Stimulated activated CD4-positive, alpha-beta T cell treated with anti-CD3 and anti-CD28 coated beads, TNF-alpha, amount 100 ng/mL, for 1 hour (primary cell): ENCODE data around the gene LY6G6C.

ENCODE experiments used
- DNase-seq, 3 donors: peaks; one replicate each; pipeline ENCODE4 v3.0.0-alpha.2; 2020; ENCODE audit warnings: low read depth in 3 of 3, low spot score in 1 of 3

LY6G6C gene

DNA sequence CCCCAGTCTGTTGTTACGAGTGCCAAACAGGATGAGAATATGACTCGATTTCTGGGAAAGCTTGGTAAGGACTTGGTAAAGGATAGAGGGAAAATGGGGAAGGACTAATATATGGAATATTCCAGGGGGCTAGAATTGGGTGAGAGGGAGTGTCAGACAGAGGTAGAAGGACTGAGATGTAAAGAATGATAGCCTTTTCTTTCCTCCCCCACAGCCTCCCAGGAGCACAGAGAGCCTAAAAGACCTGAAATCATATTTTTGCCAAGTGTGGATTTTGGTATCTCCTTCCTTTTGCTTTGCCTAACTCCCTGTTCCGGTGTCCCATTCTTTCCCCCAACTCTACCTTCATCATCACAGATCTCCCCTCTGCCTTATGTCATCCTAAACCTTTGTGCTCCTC is 21.3 kb upstream of the LY6G6C start:
- DNase-seq = no peak

GRCh38 chr6:31741815-31742214 is 20.3 kb upstream of the LY6G6C start:
- DNase-seq = no peak

- no peak for DNase-seq
These were observed 19.1 kb upstream of the LY6G6C start for GRCh38 chr6:31740397-31741223.

GRCh38 chr6:31739639-31740396 is 18.3 kb upstream of the LY6G6C start, which contains the start of gene MSH5:
MSH5 (plus strand) TSS chr6:31740005; CDS start chr6:31740467, 462 bp downstream.
- DNase-seq = peak; percentile 83 to 89 (median 87)

DNA sequence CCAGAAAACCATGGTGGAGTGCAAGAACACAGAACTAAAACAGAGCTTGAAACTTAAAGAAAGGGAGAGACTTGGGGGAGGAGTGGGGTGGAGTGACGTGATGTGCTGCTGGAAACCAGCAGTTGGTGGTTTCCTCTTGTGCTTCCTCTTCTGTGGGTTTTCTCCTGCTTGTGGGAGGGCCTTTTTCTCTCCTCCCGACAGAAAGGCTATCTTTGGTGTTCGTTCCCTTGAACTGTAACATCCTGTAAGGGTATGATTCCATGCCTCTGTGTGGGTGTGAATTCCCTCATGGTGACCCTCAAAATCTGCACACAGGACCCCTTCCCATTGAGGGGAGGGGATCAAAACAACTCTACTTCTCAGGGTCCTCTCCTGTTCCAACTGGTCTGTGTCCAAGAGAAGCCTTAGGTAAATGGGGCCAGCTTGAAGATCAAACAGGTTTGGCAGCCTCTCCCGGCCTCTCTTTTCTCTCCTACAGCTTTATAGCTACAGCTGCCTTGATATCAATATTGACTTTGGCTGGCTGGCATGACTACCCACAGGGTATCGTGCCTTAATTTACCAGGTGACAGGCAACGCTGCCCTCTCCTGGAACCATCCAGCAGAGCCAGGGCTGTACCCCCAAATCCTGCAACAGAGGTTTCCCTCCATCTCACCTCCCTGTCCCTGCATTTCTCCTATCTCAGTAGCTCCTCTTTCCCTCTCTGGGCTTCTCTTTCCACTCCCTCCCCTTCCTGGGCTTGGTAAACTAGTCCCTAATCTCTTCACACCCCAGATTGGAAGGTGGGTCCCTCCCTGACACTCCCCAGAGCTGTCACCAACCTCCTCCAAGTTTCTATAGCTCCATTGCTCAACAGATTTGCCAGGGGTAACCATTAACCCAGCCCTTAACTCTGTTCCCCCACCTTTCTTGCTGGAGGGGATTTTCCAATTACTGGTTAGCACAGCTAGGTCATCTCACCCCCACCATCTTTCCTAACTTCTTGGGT is 16.7 kb upstream of the LY6G6C start:
- DNase-seq = peak in 1 of 3 donors; percentile 29

DNA sequence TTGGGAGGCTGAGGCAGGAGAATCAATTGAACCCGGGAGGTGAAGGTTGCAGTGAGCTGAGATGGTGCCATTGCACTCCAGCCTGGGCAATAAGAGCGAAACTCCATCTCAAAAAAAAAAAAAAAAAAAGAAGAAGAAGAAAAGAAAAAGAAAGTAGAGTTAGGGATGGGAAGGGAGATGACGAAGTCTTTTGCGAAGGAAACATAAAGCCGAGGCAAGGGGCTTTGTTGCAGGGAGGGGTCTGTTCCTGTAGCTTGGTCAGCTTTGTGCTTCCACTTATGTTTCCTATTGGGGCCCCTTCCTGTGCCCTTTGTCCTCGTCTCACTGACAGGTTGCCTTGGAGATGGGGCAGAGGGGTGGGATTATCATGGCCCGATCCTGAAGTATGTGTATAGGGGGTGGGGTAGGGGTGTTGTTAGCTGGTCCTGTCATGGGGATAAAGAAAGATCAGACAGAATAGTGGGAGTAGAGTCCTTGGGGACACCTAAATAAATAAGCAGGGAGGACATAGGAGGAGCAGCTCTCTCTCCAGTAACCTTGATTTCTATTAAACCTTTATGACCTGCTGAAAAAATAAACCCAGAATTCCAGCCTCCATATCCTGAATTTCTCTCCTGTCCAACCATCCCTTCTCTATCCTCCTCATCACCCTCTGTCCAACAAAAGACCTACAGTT is 15.9 kb upstream of the LY6G6C start:
- DNase-seq = no peak

DNA sequence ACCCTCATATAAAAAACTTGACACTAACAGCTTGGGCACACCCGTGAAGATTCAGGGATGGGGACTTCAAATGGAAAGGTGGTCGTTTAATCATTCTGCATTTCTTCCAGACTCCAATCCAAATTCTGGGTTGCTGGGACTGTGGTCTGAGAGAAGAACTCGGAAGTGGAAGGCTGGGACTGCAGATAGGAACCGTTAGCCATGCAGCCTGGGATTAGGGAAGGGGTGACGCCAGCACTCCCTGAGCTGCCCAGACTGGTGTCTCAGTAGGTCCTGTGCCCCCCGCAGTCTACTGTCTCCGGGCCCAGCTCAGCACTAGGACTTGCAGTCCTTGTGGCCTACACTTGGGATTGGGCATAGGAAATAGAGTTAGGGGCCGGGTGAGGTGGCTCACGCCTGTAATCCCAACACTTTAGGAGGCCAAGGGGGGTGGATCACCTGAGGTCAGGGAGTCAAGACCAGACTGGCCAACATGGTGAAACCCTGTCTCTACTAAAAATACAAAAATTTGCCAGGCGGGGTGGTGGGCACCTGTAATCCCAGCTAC is 15.3 kb upstream of the LY6G6C start:
- DNase-seq = no peak

DNA sequence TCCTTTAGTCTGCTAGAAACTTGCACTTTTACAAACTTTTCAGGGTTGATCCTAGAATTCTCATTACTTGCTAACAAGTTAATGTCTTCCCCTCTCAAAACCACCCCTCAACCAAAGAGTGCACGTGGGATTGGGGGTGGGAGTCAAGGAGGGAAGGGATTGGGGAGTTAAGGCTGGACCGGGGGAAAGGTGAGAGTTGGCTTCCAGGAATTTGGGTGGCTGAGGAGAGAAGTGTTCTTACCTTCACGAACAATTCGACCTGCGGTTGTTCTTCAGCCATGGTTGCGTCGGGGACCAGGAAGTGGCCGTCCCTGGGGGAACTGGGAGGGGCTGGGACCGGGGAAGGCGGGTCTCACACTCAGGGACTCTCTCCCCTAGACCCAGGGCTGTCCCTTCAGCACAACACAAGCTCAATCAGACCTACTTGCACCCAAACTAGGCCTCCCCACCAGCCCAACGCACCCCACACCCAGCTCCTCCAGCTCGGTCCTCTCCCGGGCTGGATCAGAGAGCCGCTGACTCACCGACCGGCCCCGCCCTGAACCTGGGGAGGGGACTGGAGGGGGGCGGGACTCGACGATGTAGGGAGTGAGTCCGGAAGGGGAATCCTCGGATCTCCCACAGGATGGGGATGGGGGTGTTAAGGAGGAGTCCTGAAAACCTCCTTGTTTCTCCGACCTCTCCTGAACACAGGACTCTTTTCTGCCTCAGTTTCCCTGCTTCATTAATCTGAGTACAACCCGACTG is 14.6 kb upstream of the LY6G6C start, which contains the start of gene CLIC1:
Gene CLIC1, minus strand, starts transcription at position 510 of the 747 bp plus-strand sequence. Its CDS starts 230 bp downstream, at position 280.
- peak in 2 of 3 donors; percentile 54 to 64 for DNase-seq

GRCh38 chr6:31734821-31735406 is 13.4 kb upstream of the LY6G6C start:
- DNase-seq = peak in 1 of 3 donors; percentile 26

- no peak for DNase-seq
These were observed 12.8 kb upstream of the LY6G6C start for GRCh38 chr6:31734247-31734820.

- no peak for DNase-seq
These were observed 12.2 kb upstream of the LY6G6C start for GRCh38 chr6:31733734-31734133.

DNA sequence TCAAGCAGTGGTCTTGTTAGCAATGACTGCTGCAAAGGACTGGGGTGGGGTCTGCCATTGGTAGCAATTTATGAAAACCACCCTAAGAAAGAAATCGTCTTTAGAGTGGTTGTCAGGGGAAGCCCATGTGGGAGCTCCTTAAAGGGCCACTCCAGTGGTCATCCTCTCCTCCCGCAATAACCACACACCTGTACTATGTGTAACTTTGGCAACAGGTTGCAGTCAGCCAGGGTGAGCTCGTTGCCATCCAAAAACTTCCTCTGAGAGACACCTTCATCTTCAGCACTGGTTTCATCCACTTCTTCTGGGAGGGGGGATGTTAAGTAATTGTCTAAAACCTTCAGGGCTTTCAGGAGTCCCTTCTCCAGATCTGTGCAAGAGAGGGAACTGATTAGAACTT is 10.5 kb upstream of the LY6G6C start:
- DNase-seq = no peak

- no peak for DNase-seq
These were observed 9.1 kb upstream of the LY6G6C start for GRCh38 chr6:31730631-31731086.

DNA sequence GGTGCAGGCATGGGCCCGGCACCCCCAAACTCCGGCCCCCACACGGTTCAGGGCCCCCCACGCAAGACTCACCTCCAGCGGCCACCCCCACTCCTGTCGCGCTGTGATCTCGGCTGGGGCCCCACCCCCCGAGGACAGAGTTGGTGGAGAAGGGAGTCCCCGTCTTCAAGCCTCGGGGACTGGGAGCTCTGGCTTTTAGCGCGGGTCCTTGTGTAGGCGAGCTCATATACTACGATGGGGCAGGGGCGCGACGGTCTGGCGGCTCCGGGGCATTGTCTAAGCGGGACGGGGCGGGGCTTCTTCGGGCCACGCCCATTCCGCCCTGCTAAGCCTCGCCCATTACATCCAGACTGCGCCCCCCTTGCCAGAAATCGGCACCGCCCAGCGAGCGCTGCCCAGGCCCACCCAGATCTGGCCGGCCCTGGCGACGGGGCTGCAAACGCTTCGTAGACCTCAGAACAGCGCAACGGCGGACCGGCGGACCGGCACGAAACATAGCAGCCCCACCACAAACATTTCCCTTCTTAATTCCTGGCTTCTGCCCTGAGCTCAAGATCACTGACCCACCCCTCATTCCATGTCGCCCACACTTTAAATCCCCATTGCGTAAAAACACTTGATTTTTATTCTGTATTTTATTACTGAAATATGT is 8.6 kb upstream of the LY6G6C start:
- DNase-seq = peak in 1 of 3 donors; percentile 56

- DNase-seq = peak in 2 of 3 donors; percentile 64 to 73
These were observed 8.0 kb upstream of the LY6G6C start for GRCh38 chr6:31729515-31729978.

DNA sequence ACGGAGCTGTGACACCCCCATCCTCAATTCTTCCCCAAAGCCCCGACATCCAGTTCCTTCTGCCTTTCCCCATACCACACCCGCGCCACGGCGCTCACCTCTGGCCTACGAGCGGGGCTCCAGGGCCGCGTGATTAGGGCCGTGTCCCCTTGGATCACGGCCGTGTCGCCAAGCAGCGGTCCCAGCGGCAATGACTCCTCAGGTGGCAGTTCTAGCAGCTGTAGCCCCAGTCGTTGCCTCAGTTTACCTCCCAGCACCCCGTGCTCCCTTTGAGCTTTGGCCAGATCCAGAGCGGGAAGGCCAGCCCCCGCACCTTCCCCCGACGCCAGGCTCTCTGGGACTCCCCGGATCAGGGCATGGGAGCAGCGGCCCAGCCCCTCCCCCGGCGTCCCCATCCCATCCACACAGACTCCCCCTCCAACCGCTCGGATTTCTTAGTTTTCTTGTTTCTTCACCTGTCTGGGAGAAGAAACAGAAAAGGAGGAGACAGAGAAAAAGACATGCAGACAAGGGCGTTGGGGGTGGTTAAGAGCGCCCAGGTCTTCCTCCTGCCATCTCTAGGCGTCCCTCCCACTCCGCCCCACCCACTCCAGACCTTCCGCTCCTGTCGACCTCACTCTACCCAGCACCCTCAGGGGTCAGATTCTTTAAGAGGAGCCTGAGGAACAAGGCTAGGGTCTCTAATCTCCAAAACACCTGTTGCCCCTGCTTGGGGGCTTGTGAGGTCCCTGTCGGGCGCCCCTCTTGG is 7.4 kb upstream of the LY6G6C start, which contains the start of gene DDAH2:
Gene DDAH2, minus strand, starts transcription at position 533 of the 748 bp plus-strand sequence. Its CDS starts 138 bp downstream, at position 395.
- DNase-seq = no peak
